H1 (cell line): ENCODE results near the gene PLXDC2. TPM values are rescaled to one million over a fixed set of nuclear protein-coding genes. Genes with fewer than 3 reads are reported as not detected.
A peak's percentile ranks its signal among the peaks of the same experiment; 100 is the strongest.

Experiments used
- CTCF ChIA-PET: fragments of 300-600 bp; sonication (Branson Sonifier 250); formaldehyde crosslinking; loops from one replicate; lab custom pipeline; 2021; ENCODE audit not compliant: partially characterized antibody; lab: Charles Lee
- POLR2A ChIA-PET: fragments of 300-600 bp; sonication (Branson Sonifier 250); formaldehyde crosslinking; loops from one replicate; lab custom pipeline; 2021; ENCODE audit warnings: inconsistent platforms; ENCODE audit not compliant: partially characterized antibody; lab: Charles Lee
- DNase-seq, 2 experiments: peaks; one replicate each; pipeline versions ENCODE4 v3.0.0 to v3.0.0-alpha.2; 2010 to 2022; ENCODE audit warnings: low spot score in 2 of 2, low read depth in 1 of 2, mixed read lengths in 1 of 2
- FAIRE-seq: peaks from 2 replicates; lab custom pipeline; 2011; peaks lifted over from hg19 to GRCh38; lab: Jason Lieb, UNC
- H2AFZ ChIP-seq: 2 replicates; pipeline ENCODE4 v1.8.1; 2012; ENCODE audit warnings: low read length, inconsistent platforms
- H2AK5ac ChIP-seq: 2 replicates; pipeline ENCODE4 v1.6.1; 2013; ENCODE audit warnings: low read depth, low read length
- H2BK120ac ChIP-seq: replicated peaks from 2 replicates; pipeline ENCODE3; 2013; ENCODE audit warnings: low read depth, low read length, inconsistent platforms
- H2BK12ac ChIP-seq: 2 replicates; pipeline ENCODE4 v1.6.1; 2013; ENCODE audit warnings: low read depth, low read length
- H2BK15ac ChIP-seq: 2 replicates; pipeline ENCODE4 v1.6.1; 2013; ENCODE audit warnings: low read length
- H2BK20ac ChIP-seq: 2 replicates; pipeline ENCODE4 v1.6.1; 2013; ENCODE audit warnings: low read length
- H2BK5ac ChIP-seq: 2 replicates; pipeline ENCODE4 v1.6.1; 2013; ENCODE audit warnings: low read depth, low read length
- H3K14ac ChIP-seq: 2 replicates; pipeline ENCODE4 v1.6.1; 2013; ENCODE audit warnings: inconsistent platforms; ENCODE audit not compliant: insufficient read length
- H3K18ac ChIP-seq: 2 replicates; pipeline ENCODE4 v1.6.1; 2013; ENCODE audit warnings: low read length; ENCODE audit errors: extremely low read depth
- H3K23ac ChIP-seq: 2 replicates; pipeline ENCODE4 v1.6.1; 2013; ENCODE audit warnings: inconsistent platforms; ENCODE audit not compliant: insufficient read length
- H3K23me2 ChIP-seq: 2 replicates; pipeline ENCODE4 v1.6.1; 2013; ENCODE audit warnings: low read depth, low read length
- H3K27ac ChIP-seq: 2 replicates; pipeline ENCODE4 v1.6.1; 2011; ENCODE audit warnings: low read depth, low read length, inconsistent platforms
- H3K27me3 ChIP-seq, 4 experiments: replicated peaks in 1 of 4; 1 replicate in 1 of 4; 2 replicates in 3 of 4; pipeline versions ENCODE4 v1.6.1 to v1.8.1; 2011 to 2013; ENCODE audit warnings: low read length in 3 of 4, mild to moderate bottlenecking in 3 of 4, inconsistent platforms in 2 of 4, mixed read lengths in 2 of 4, moderate library complexity in 1 of 4; ENCODE audit not compliant: control insufficient read depth in 3 of 4, insufficient read depth in 3 of 4; ENCODE audit errors: extremely low read depth in 1 of 4
- H3K36me3 ChIP-seq, 4 experiments: 2 replicates each; pipeline versions ENCODE4 v1.6.1 to v1.8.1; 2011 to 2013; ENCODE audit warnings: mild to moderate bottlenecking in 4 of 4, low read length in 3 of 4, moderate library complexity in 2 of 4, control low read depth in 1 of 4, inconsistent platforms in 1 of 4; ENCODE audit not compliant: insufficient read depth in 4 of 4, control insufficient read depth in 2 of 4
- H3K4ac ChIP-seq: replicated peaks from 2 replicates; pipeline ENCODE3; 2013; ENCODE audit warnings: low read length, low read depth, mixed read lengths, inconsistent platforms; ENCODE audit not compliant: insufficient read length
- H3K4me1 ChIP-seq, 4 experiments: replicated peaks in 1 of 4; 1 replicate in 1 of 4; 2 replicates in 3 of 4; pipeline versions ENCODE4 v1.6.1 to v1.8.1; 2011 to 2013; ENCODE audit warnings: low read length in 3 of 4, inconsistent platforms in 2 of 4, mixed read lengths in 1 of 4; ENCODE audit not compliant: insufficient read depth in 4 of 4, control insufficient read depth in 3 of 4
- H3K4me2 ChIP-seq, 2 experiments: 2 replicates each; pipeline versions ENCODE4 v1.6.1 to v1.8.1; 2011 to 2013; ENCODE audit warnings: low read depth in 2 of 2, low read length in 2 of 2, control low read depth in 1 of 2, inconsistent platforms in 1 of 2, mild to moderate bottlenecking in 1 of 2; ENCODE audit not compliant: insufficient read depth in 1 of 2
- H3K4me3 ChIP-seq, 4 experiments: fragments of 200-600, 300-600 bp in 1 of 4; sonication (generic), shearing (Covaris generic), sonication (Bioruptor Twin) in 1 of 4; 2 replicates each; pipeline versions ENCODE4 v1.5.1 to v1.8.1; 2011 to 2016; ENCODE audit warnings: low read length in 4 of 4, low read depth in 3 of 4, control low read depth in 2 of 4, inconsistent platforms in 2 of 4, mild to moderate bottlenecking in 2 of 4, mixed read lengths in 1 of 4, moderate library complexity in 1 of 4; ENCODE audit not compliant: insufficient read depth in 2 of 4; ENCODE audit errors: extremely low read depth in 1 of 4
- H3K56ac ChIP-seq: replicated peaks from 2 replicates; pipeline ENCODE3; 2013; ENCODE audit warnings: low read depth, mild to moderate bottlenecking, mixed read lengths, low read length, inconsistent platforms; ENCODE audit not compliant: insufficient read length
- H3K79me1 ChIP-seq: 2 replicates; pipeline ENCODE4 v1.6.1; 2013; ENCODE audit warnings: low read depth, low read length, control low read depth
- H3K79me2 ChIP-seq, 2 experiments: 2 replicates each; pipeline versions ENCODE4 v1.6.1 to v1.8.1; 2012 to 2013; ENCODE audit warnings: low read length in 2 of 2, mild to moderate bottlenecking in 2 of 2, inconsistent platforms in 1 of 2; ENCODE audit not compliant: insufficient read depth in 2 of 2, control insufficient read depth in 1 of 2
- H3K9ac ChIP-seq, 4 experiments: replicated peaks in 1 of 4; 1 replicate in 1 of 4; 2 replicates in 3 of 4; pipeline versions ENCODE4 v1.6.1 to v1.8.1; 2011 to 2013; ENCODE audit warnings: low read depth in 3 of 4, low read length in 3 of 4, control low read depth in 2 of 4, mild to moderate bottlenecking in 2 of 4, moderate library complexity in 2 of 4, inconsistent platforms in 1 of 4; ENCODE audit errors: extremely low read depth in 1 of 4
- H3K9me3 ChIP-seq, 2 experiments: 2 replicates each; pipeline versions ENCODE4 v1.6.1 to v1.8.1; 2012 to 2013; ENCODE audit warnings: mild to moderate bottlenecking in 2 of 2, moderate library complexity in 2 of 2, control low read depth in 1 of 2, inconsistent platforms in 1 of 2, low read depth in 1 of 2, low read length in 1 of 2, mixed read lengths in 1 of 2; ENCODE audit not compliant: insufficient read depth in 2 of 2
- H4K20me1 ChIP-seq, 2 experiments: replicated peaks in 1 of 2; 2 replicates each; pipeline versions ENCODE3 to v1.8.1; 2011 to 2013; ENCODE audit warnings: inconsistent platforms in 2 of 2, low read length in 2 of 2, mild to moderate bottlenecking in 1 of 2; ENCODE audit not compliant: insufficient read depth in 2 of 2, control insufficient read depth in 1 of 2
- H4K5ac ChIP-seq: 2 replicates; pipeline ENCODE4 v1.6.1; 2013; ENCODE audit warnings: low read length, low read depth, mixed read lengths, inconsistent platforms; ENCODE audit not compliant: insufficient read length
- H4K8ac ChIP-seq: 2 replicates; pipeline ENCODE4 v1.8.0; 2013; ENCODE audit warnings: mild to moderate bottlenecking, moderate library complexity, low read length, inconsistent platforms; ENCODE audit not compliant: insufficient read depth; ENCODE audit errors: extremely low read depth
- H4K91ac ChIP-seq: replicated peaks from 2 replicates; pipeline ENCODE3; 2013; ENCODE audit warnings: low read length, mixed read lengths, inconsistent platforms; ENCODE audit not compliant: insufficient read length
- JUN ChIP-seq: IDR thresholded peaks from 2 replicates; pipeline ENCODE4 v1.6.1; 2011; ENCODE audit warnings: low read depth, mild to moderate bottlenecking, improper control_type of control experiment, low read length
- MAFK ChIP-seq: IDR thresholded peaks from 2 replicates; pipeline ENCODE4 v1.6.1; 2012; ENCODE audit warnings: low read depth, mild to moderate bottlenecking, improper control_type of control experiment, low read length
- POLR2AphosphoS5 ChIP-seq: IDR thresholded peaks from 2 replicates; pipeline ENCODE4 v1.6.1; 2011; ENCODE audit warnings: low read depth, low read length
- RFX5 ChIP-seq: IDR thresholded peaks from 2 replicates; pipeline ENCODE4 v1.6.1; 2011; ENCODE audit warnings: low read depth, low read length, improper control_type of control experiment, borderline replicate concordance
- TCF12 ChIP-seq: IDR thresholded peaks from 2 replicates; pipeline ENCODE4 v1.6.1; 2011; ENCODE audit warnings: low read depth, mild to moderate bottlenecking, low read length
- TEAD4 ChIP-seq: IDR thresholded peaks from 2 replicates; pipeline ENCODE4 v1.6.1; 2012; ENCODE audit warnings: low read depth, low read length, inconsistent platforms, mixed read lengths
- YY1 ChIP-seq: IDR thresholded peaks from 2 replicates; pipeline ENCODE4 v1.6.1; 2011; ENCODE audit warnings: low read depth, mild to moderate bottlenecking, low read length
- WGBS, 2 experiments: shearing (Covaris generic) in 1 of 2; methylation state at CpG; one replicate each; pipeline versions ENCODE4 v1.1.6 to v1.1.7; 2013 to 2015; ENCODE audit warnings: low lambda C conversion rate in 2 of 2, mixed read lengths in 2 of 2, inconsistent platforms in 1 of 2, low coverage in 1 of 2, missing lambda C conversion rate in 1 of 2; ENCODE audit not compliant: insufficient replicate concordance in 2 of 2, insufficient coverage in 1 of 2, insufficient read length in 1 of 2; ENCODE audit errors: extremely low coverage in 1 of 2, missing lambda C conversion rate in 1 of 2; 5-methylcytosine and 5-hydroxymethylcytosine counted together
- polyA plus RNA-seq, 7 experiments: library from polyadenylated mRNA; depleted of rRNA in 3 of 7; stranded (reverse) in 5 of 7; unstranded in 2 of 7; fragments of >200 nt in 5 of 7; fragments of 200-250 nt in 2 of 7; gene quantifications; 1 replicate in 5 of 7; 2 replicates in 1 of 7; 4 replicates in 1 of 7; pipeline versions ENCODE4 v1.2.1 to v1.2.3, GENCODE V29; 2011 to 2013; ENCODE audit warnings: missing spikeins in 2 of 7, mixed read lengths in 2 of 7
- total RNA-seq: library from RNA; stranded (reverse); fragmentation: NEBNext Ultra II Directional; extraction: Animal tissue kit (Norgen Biotek cat#: 25700); gene quantifications from 2 replicates; pipeline ENCODE4 v1.2.1, GENCODE V29; 2021

The PLXDC2 gene
- total and polyA plus RNA-seq, 2 of the 8 experiments (the other 6 are each of a cell fraction or from before 2014, with no cell fraction given), result 23.0 to 40.5 TPM

GRCh38 chr10:20073167-20073566 lies 256.9 kb downstream of the PLXDC2 start:
- Histone ChIP-seq H3K9ac (no peak overlapping the region), H3K4me2 (no peak overlapping the region), H3K27me3 (no peaks in the 10 kb centered on the region), H3K18ac (no peak overlapping the region), H3K27ac (no peak overlapping the region), H2BK15ac (no peak overlapping the region), H2BK20ac (no peak overlapping the region), H3K9me3 (peaks cover 0 to 2% of the 10 kb centered on the region in 2 experiments; a peak in 3 of 4 replicates), H3K23me2 (no peaks in the 10 kb centered on the region), H3K4me3 (no peak overlapping the region), H3K23ac (no peak overlapping the region), H3K56ac (no peak overlapping the region), H3K4me1 (no peaks in the 10 kb centered on the region; a peak in 1 of 7 replicates), H2AK5ac (no peak overlapping the region), H3K4ac (no peak overlapping the region), H3K14ac (no peak overlapping the region), H4K20me1 (no peaks in the 10 kb centered on the region), H4K5ac (no peak overlapping the region), H2BK12ac (no peak overlapping the region), H4K8ac (no peak overlapping the region), H2AFZ (no peak overlapping the region), H4K91ac (no peak overlapping the region), H3K36me3 (peaks cover 0 to 10% (median 1%) of the 10 kb centered on the region in 4 experiments; a peak in 3 of 8 replicates), H2BK120ac (no peak overlapping the region), H3K79me2 (no peaks in the 10 kb centered on the region; a peak in 1 of 4 replicates), H2BK5ac (no peak overlapping the region), H3K79me1 (no peaks in the 10 kb centered on the region)
- no peak for DNase-seq
- ChIA-PET POLR2A (no interaction called here), CTCF (interaction anchor here (1.3 to 1.4 kb wide), 2 partner anchors 112 to 254 kb away, joined by 3 to 4 read pairs; no protein-coding TSS in a partner anchor)
- 90% methylated on average over 2 of the region's 2 CpGs; no CpG with 5 or more reads in 1 of the 2 experiments for WGBS, 2 experiments
- no peak for FAIRE-seq
- TF ChIP-seq JUN (no peak), TCF12 (no peak), MAFK (peak; percentile 62; the same call in 1 of the 2 replicates), RFX5 (no peak), TEAD4 (no peak), POLR2AphosphoS5 (no peak), YY1 (no peak)
